SK-N-SH treated with all-trans-retinoic acid at 6 μM for 48 hours (cell line): Measurements from ENCODE around the gene ACSL6.

Experiments used
- ATAC-seq: fragments of 200-7000 bp; cut with Tn5 transposase; 3 replicates; pipeline ENCODE4 v1.9.1; 2020; ENCODE audit warnings: mild to moderate bottlenecking, moderate library complexity
- ARNTL ChIP-seq: fragments of 450-650 bp; formaldehyde crosslinking; IDR thresholded peaks from 2 replicates; pipeline ENCODE4 v1.5.0; 2020; ENCODE audit warnings: low read depth, mild to moderate bottlenecking, moderate library complexity, borderline replicate concordance
- BACH2 ChIP-seq: fragments of 250-450 bp; sonication (Bioruptor Pico); IDR thresholded peaks from 2 replicates; pipeline ENCODE4 v1.9.0; 2021; ENCODE audit warnings: mild to moderate bottlenecking, borderline replicate concordance
- CSDC2 ChIP-seq: fragments of 250-450 bp; sonication (Bioruptor Pico); IDR thresholded peaks from 2 replicates; pipeline ENCODE4 v1.5.0; 2020; ENCODE audit warnings: mild to moderate bottlenecking, moderate library complexity
- GLIS3 ChIP-seq: fragments of 250-450 bp; sonication (Bioruptor Pico); IDR thresholded peaks from 2 replicates; pipeline ENCODE4 v1.5.0; 2020; ENCODE audit warnings: mild to moderate bottlenecking, moderate library complexity
- ISL1 ChIP-seq: fragments of 250-450 bp; sonication (Bioruptor Pico); IDR thresholded peaks from 2 replicates; pipeline ENCODE4 v2.1.2; 2022; ENCODE audit warnings: mild to moderate bottlenecking, moderate library complexity
- OSR1 ChIP-seq: fragments of 250-450 bp; sonication (Bioruptor Pico); IDR thresholded peaks from 2 replicates; pipeline ENCODE4 v1.8.0; 2022; ENCODE audit warnings: moderate library complexity, mild to moderate bottlenecking, inconsistent platforms
- PPARA ChIP-seq: fragments of 250-450 bp; sonication (Bioruptor Pico); IDR thresholded peaks from 2 replicates; pipeline ENCODE4 v1.5.0; 2020; ENCODE audit warnings: mild to moderate bottlenecking, borderline replicate concordance
- RARB ChIP-seq: fragments of 250-450 bp; sonication (Bioruptor Pico); IDR thresholded peaks from 2 replicates; pipeline ENCODE4 v1.8.0; 2021; ENCODE audit warnings: mild to moderate bottlenecking, moderate library complexity
- TCF4 ChIP-seq: fragments of 250-450 bp; sonication (Bioruptor Pico); IDR thresholded peaks from 2 replicates; pipeline ENCODE4 v1.8.0; 2021; ENCODE audit warnings: mild to moderate bottlenecking, moderate library complexity, borderline replicate concordance
- TOX ChIP-seq: fragments of 250-450 bp; sonication (Bioruptor Pico); IDR thresholded peaks from 2 replicates; pipeline ENCODE4 v1.8.0; 2021; ENCODE audit warnings: mild to moderate bottlenecking, moderate library complexity, borderline replicate concordance
- ZC3H10 ChIP-seq: fragments of 250-450 bp; sonication (Bioruptor Pico); IDR thresholded peaks from 2 replicates; pipeline ENCODE4 v1.5.1; 2021; ENCODE audit warnings: mild to moderate bottlenecking, moderate library complexity
- ZFP30 ChIP-seq: fragments of 450-650 bp; formaldehyde crosslinking; IDR thresholded peaks from 2 replicates; pipeline ENCODE4 v1.5.0; 2022; ENCODE audit warnings: mild to moderate bottlenecking, moderate library complexity
- ZNF565 ChIP-seq: fragments of 450-650 bp; formaldehyde crosslinking; conservative IDR thresholded peaks from 2 replicates; pipeline ENCODE4 v1.5.0; 2020; ENCODE audit warnings: low read depth, mild to moderate bottlenecking, moderate library complexity
- ZNF70 ChIP-seq: fragments of 450-650 bp; formaldehyde crosslinking; IDR thresholded peaks from 2 replicates; pipeline ENCODE4 v1.5.0; 2020; ENCODE audit warnings: mild to moderate bottlenecking, moderate library complexity
- ZNF8 ChIP-seq: fragments of 450-650 bp; formaldehyde crosslinking; IDR thresholded peaks from 2 replicates; pipeline ENCODE4 v1.5.0; 2020; ENCODE audit warnings: mild to moderate bottlenecking, moderate library complexity
- TF ChIP-seq, protein P1 (sequence below): fragments of 250-450 bp; sonication (Bioruptor Pico); IDR thresholded peaks from 2 replicates; pipeline ENCODE4 v1.5.0; 2020; ENCODE audit warnings: mild to moderate bottlenecking, moderate library complexity
- TF ChIP-seq, protein P2 (sequence below): fragments of 250-450 bp; sonication (Bioruptor Pico); IDR thresholded peaks from 2 replicates; pipeline ENCODE4 v1.5.1; 2021; ENCODE audit warnings: mild to moderate bottlenecking, moderate library complexity
- TF ChIP-seq, protein P3 (sequence below): fragments of 250-450 bp; sonication (Bioruptor Pico); IDR thresholded peaks from 2 replicates; pipeline ENCODE4 v1.8.0; 2021; ENCODE audit warnings: low read depth, mild to moderate bottlenecking, moderate library complexity, borderline replicate concordance
- TF ChIP-seq, protein P4 (sequence below): fragments of 250-450 bp; sonication (Bioruptor Pico); IDR thresholded peaks from 2 replicates; pipeline ENCODE4 v1.5.1; 2020; ENCODE audit warnings: low read depth, mild to moderate bottlenecking, moderate library complexity

ACSL6 gene

DNA sequence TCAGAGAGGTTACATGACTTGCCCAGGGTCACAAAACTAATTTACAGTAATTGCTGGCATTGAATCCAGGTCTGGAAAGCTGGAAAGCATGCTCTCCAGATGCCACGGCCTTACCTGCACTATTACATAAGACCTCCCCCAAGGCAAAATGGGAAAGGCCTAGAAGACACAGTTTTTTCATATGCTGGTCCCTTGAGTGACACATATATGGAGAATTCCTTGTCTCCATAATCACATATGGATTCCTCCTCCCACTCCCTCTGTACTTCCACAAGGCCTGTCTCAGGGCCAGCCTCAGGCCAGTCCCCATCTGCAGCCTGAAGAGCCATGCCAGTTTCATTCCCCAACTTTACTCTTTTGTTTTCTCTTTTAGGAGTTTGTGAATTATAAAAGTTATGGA lies 37.4 kb downstream of the ACSL6 start (continued):
- TF ChIP-seq, protein P1, sequence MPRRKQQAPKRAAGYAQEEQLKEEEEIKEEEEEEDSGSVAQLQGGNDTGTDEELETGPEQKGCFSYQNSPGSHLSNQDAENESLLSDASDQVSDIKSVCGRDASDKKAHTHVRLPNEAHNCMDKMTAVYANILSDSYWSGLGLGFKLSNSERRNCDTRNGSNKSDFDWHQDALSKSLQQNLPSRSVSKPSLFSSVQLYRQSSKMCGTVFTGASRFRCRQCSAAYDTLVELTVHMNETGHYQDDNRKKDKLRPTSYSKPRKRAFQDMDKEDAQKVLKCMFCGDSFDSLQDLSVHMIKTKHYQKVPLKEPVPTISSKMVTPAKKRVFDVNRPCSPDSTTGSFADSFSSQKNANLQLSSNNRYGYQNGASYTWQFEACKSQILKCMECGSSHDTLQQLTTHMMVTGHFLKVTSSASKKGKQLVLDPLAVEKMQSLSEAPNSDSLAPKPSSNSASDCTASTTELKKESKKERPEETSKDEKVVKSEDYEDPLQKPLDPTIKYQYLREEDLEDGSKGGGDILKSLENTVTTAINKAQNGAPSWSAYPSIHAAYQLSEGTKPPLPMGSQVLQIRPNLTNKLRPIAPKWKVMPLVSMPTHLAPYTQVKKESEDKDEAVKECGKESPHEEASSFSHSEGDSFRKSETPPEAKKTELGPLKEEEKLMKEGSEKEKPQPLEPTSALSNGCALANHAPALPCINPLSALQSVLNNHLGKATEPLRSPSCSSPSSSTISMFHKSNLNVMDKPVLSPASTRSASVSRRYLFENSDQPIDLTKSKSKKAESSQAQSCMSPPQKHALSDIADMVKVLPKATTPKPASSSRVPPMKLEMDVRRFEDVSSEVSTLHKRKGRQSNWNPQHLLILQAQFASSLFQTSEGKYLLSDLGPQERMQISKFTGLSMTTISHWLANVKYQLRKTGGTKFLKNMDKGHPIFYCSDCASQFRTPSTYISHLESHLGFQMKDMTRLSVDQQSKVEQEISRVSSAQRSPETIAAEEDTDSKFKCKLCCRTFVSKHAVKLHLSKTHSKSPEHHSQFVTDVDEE: no peak
- TF ChIP-seq, protein P2, sequence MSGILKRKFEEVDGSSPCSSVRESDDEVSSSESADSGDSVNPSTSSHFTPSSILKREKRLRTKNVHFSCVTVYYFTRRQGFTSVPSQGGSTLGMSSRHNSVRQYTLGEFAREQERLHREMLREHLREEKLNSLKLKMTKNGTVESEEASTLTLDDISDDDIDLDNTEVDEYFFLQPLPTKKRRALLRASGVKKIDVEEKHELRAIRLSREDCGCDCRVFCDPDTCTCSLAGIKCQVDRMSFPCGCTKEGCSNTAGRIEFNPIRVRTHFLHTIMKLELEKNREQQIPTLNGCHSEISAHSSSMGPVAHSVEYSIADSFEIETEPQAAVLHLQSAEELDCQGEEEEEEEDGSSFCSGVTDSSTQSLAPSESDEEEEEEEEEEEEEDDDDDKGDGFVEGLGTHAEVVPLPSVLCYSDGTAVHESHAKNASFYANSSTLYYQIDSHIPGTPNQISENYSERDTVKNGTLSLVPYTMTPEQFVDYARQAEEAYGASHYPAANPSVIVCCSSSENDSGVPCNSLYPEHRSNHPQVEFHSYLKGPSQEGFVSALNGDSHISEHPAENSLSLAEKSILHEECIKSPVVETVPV (CRISPR knock-in tag): no peak
- TF ChIP-seq ZNF8 (CRISPR knock-in tag) (no peak), PPARA (CRISPR knock-in tag) (no peak), ZNF565 (CRISPR knock-in tag) (no peak), ISL1 (CRISPR knock-in tag) (no peak)

DNA sequence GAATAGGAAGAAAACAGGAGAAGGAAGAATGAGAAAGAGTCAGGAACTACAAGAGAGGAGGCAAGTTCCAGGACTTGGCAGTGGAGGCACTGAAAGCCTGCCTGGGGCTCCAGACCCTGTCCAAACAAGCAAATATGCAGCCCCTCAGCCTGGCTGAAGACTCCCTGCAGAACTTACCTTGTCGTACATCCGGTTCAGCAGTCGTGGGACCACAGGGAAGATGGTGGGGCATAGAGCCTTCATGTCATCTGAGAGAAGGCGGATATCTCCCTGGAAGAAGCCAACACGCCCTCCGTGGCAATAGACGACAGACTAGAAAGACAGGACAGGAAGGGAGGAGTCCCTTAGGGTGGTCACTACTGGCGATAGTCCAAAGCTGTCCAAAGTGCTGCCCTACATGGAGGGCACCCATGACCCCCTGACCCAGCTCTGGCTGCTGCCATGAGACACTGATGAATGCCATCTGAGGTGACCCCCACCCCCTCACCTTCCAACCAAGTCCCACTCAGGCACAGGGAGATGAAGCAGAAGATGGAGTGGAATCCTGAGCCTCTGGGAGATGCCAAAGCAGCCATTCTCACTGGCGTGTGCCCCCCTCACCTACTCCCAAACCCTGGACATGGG lies 38.3 kb downstream of the ACSL6 start:
- TF ChIP-seq ISL1 (CRISPR knock-in tag): no peak
- TF ChIP-seq GLIS3 (CRISPR knock-in tag): no peak
- TF ChIP-seq ZNF70: no peak
- no peak for TF ChIP-seq TOX
- no peak for TF ChIP-seq ARNTL (CRISPR knock-in tag)
- TF ChIP-seq ZFP30: no peak
- no peak for TF ChIP-seq ZNF565 (CRISPR knock-in tag)
- no peak for TF ChIP-seq ZNF8 (CRISPR knock-in tag)
- TF ChIP-seq TCF4 (CRISPR knock-in tag): no peak
- no peak for TF ChIP-seq ZC3H10 (CRISPR knock-in tag)
- no peak for TF ChIP-seq RARB (CRISPR knock-in tag)
- no peak for TF ChIP-seq OSR1 (CRISPR knock-in tag)
- TF ChIP-seq, protein P2 (CRISPR knock-in tag): no peak
- TF ChIP-seq, protein P3, sequence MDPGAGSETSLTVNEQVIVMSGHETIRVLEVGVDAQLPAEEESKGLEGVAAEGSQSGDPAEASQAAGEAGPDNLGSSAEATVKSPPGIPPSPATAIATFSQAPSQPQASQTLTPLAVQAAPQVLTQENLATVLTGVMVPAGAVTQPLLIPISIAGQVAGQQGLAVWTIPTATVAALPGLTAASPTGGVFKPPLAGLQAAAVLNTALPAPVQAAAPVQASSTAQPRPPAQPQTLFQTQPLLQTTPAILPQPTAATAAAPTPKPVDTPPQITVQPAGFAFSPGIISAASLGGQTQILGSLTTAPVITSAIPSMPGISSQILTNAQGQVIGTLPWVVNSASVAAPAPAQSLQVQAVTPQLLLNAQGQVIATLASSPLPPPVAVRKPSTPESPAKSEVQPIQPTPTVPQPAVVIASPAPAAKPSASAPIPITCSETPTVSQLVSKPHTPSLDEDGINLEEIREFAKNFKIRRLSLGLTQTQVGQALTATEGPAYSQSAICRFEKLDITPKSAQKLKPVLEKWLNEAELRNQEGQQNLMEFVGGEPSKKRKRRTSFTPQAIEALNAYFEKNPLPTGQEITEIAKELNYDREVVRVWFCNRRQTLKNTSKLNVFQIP (CRISPR knock-in tag): no peak
- no peak for TF ChIP-seq PPARA (CRISPR knock-in tag)
- no peak for TF ChIP-seq BACH2
- TF ChIP-seq, protein P1: no peak
- TF ChIP-seq CSDC2 (CRISPR knock-in tag): no peak
- TF ChIP-seq, protein P4, sequence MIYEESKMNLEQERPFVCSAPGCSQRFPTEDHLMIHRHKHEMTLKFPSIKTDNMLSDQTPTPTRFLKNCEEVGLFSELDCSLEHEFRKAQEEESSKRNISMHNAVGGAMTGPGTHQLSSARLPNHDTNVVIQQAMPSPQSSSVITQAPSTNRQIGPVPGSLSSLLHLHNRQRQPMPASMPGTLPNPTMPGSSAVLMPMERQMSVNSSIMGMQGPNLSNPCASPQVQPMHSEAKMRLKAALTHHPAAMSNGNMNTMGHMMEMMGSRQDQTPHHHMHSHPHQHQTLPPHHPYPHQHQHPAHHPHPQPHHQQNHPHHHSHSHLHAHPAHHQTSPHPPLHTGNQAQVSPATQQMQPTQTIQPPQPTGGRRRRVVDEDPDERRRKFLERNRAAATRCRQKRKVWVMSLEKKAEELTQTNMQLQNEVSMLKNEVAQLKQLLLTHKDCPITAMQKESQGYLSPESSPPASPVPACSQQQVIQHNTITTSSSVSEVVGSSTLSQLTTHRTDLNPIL (CRISPR knock-in tag): no peak
- ATAC-seq: no peak
